ENCODE results near the gene BRD8. TPM values are rescaled to one million over a fixed set of nuclear protein-coding genes. Genes with fewer than 3 reads are reported as not detected.

The BRD8 gene
- total and polyA plus RNA-seq, 2 donors (not counting 3 experiments of a cell fraction or from before 2014, with no cell fraction given) = 38.2 to 73.7 TPM

- Histone ChIP-seq H3K9ac (replicated peaks; ENCODE audit: extremely low read depth, insufficient read depth, low read length) (no peak overlapping the region), H3K4me3 (replicated peaks in 1 of 3; ENCODE audit: insufficient read depth in 1 of 3, low read depth in 1 of 3, low read length in 3 of 3) (no peak overlapping the region), H3K4me2 (ENCODE audit: insufficient read depth, low read length) (no peak overlapping the region), H3K36me3 (ENCODE audit: control insufficient read depth in 2 of 2, extremely low read depth in 1 of 2, insufficient read depth in 2 of 2, low read length in 2 of 2) (no peaks in the 10 kb centered on the region), H3K4me1 (ENCODE audit: control insufficient read depth, extremely low read depth, insufficient read depth, low read length) (no peaks in the 10 kb centered on the region), H3K9me1 (replicated peaks; ENCODE audit: control insufficient read depth, extremely low read depth, insufficient read depth, low read length) (no peaks in the 10 kb centered on the region), H3K79me2 (ENCODE audit: control insufficient read depth, insufficient read depth, low read length) (no peaks in the 10 kb centered on the region), H4K20me1 (replicated peaks; ENCODE audit: control insufficient read depth, extremely low read depth, insufficient read depth, low read length) (no peaks in the 10 kb centered on the region), H3K9me3 (replicated peaks; ENCODE audit: control insufficient read depth, insufficient read depth, low read length) (no peaks in the 10 kb centered on the region), H3K27me3 (ENCODE audit: control insufficient read depth in 2 of 2, insufficient read depth in 2 of 2, low read length in 2 of 2) (peaks cover 11 to 36% of the 10 kb centered on the region in 2 experiments), H2AFZ (ENCODE audit: low read depth, low read length) (no peak overlapping the region), H3K27ac (ENCODE audit: insufficient read depth, low read depth, low read length) (no peak overlapping the region)
- dilution Hi-C loops (cut with MboI; ENCODE audit: extremely low pct_ligation_motif_present, low sequenced_read_pairs) (no loop called here), intact Hi-C loops (cut with micrococcal nuclease) (no loop called here)
- POLR2A ChIA-PET = no interaction called here
- DNase-seq (ENCODE audit: low read depth, low spot score) = no peak
- TF ChIP-seq MAX (IDR thresholded peaks at IDR 0.05; ENCODE audit: insufficient read depth, insufficient read length) (no peak), JUN (IDR thresholded peaks at IDR 0.05; ENCODE audit: borderline replicate concordance, insufficient read depth, insufficient read length, low read depth) (no peak), POLR2AphosphoS5 (IDR thresholded peaks at IDR 0.05; ENCODE audit: insufficient read depth, low read depth, low read length) (no peak), POLR2A (IDR thresholded peaks at IDR 0.05; ENCODE audit: low read depth, low read length) (no peak), FOS (IDR thresholded peaks at IDR 0.05; ENCODE audit: borderline replicate concordance, insufficient read depth, low read length) (no peak), CTCF (IDR thresholded peaks at IDR 0.05; ENCODE audit: extremely low read depth in 1 of 2, insufficient read depth in 1 of 2, low read depth in 1 of 2, low read length in 2 of 2) (no peak), GATA2 (IDR thresholded peaks at IDR 0.05; ENCODE audit: insufficient read depth, insufficient read length, low read depth, low read length) (no peak), EZH2 (IDR thresholded peaks at IDR 0.05; ENCODE audit: borderline replicate concordance, low read depth, low read length, severe bottlenecking) (no peak), MYC (IDR thresholded peaks at IDR 0.05; ENCODE audit: low read depth, low read length) (no peak)
- CTCF ChIA-PET = no interaction called here
- no peak for FAIRE-seq
- no TSS peak for BruUV-seq (replicated peaks)
Measured at GRCh38 chr5:138096363-138096762, 82.1 kb downstream of the BRD8 start.

Data from endothelial cell of umbilical vein (primary cell).